Measurements from ENCODE around the gene MUS81. TPM values are rescaled to one million over a fixed set of nuclear protein-coding genes. Genes with fewer than 3 reads are reported as not detected.
A peak's percentile ranks its signal among the peaks of the same experiment; 100 is the strongest.

Gene MUS81
- total and polyA plus RNA-seq, 9 of the 15 experiments (the other 6 are each of a cell fraction or from before 2014, with no cell fraction given) = 13.4 to 118 (median 53.7) TPM

GRCh38 chr11:65900899-65901180 is 40.6 kb downstream of the MUS81 start:
- in situ Hi-C loops (cut with MboI) (no loop called here), intact Hi-C loops (cut with micrococcal nuclease) (loop anchor here (5.0 kb wide), 1 partner anchor 44 kb away; the partner anchor contains the start of gene CFL1)
- Histone ChIP-seq H3K9ac (ENCODE audit: insufficient read depth in 1 of 2, low read depth in 2 of 2, low read length in 2 of 2) (peak overlapping the region in 1 of 2 experiments; percentile 36; a peak in 1 of 4 replicates), H3K4me2 (ENCODE audit: insufficient read depth, low read length) (peak overlapping the region; percentile 99), H3K79me2 (ENCODE audit: control insufficient read depth, insufficient read depth, low read length) (peaks cover 44% of the 10 kb centered on the region), H4K20me1 (replicated peaks; ENCODE audit: control insufficient read depth, insufficient read depth, low read length) (peaks cover 9% of the 10 kb centered on the region), H3K36me3 (ENCODE audit: control insufficient read depth, insufficient read depth, low read length) (peaks cover 35% of the 10 kb centered on the region), H2AFZ (ENCODE audit: low read depth, low read length) (no peak overlapping the region; the same call in 1 of the 2 replicates), H3K27me3 (ENCODE audit: control insufficient read depth in 2 of 2, insufficient read depth in 2 of 2, low read length in 2 of 2) (no peaks in the 10 kb centered on the region), H3K9me1 (ENCODE audit: control insufficient read depth, insufficient read depth, low read length) (no peaks in the 10 kb centered on the region), H3K9me3 (replicated peaks; ENCODE audit: control insufficient read depth, insufficient read depth, low read depth, low read length) (no peaks in the 10 kb centered on the region), H3K4me3 (peak overlapping the region; percentile 89; the same call in 1 of the 2 replicates), H3K27ac (ENCODE audit: extremely low read depth, low read depth, low read length) (peak overlapping the region; percentile 66; the same call in 1 of the 3 replicates), H3K4me1 (replicated peaks in 1 of 2; ENCODE audit: control insufficient read depth in 2 of 2, insufficient read depth in 2 of 2, low read length in 2 of 2) (peaks cover 42 to 67% of the 10 kb centered on the region in 2 experiments)
- ChIA-PET CTCF (ENCODE audit: low intra/inter-chr PET ratio) (no interaction called here), POLR2A (interaction anchor here (0.7 to 8.0 kb wide), 20 partner anchors 10 to 407 kb away, joined by 3 to 136 read pairs (median 6); partner anchors contain the start of genes C11orf68, CCDC85B, CFL1 and FIBP)
- BruUV-seq (replicated peaks) = no TSS peak
- TF ChIP-seq ZNF766 (CRISPR knock-in tag; conservative IDR thresholded peaks at IDR 0.05) = 0 out of 2 replicates have a peak, but pooled peaks have one; percentile 3
- no peak for TF ChIP-seq ZNF586 (CRISPR knock-in tag; conservative IDR thresholded peaks at IDR 0.05)
- 70% methylated on average over 11 of the region's 11 CpGs for WGBS (ENCODE audit: insufficient coverage, low coverage, missing lambda C conversion rate)
- DNase-seq (ENCODE audit: extremely low read depth in 1 of 4, low spot score in 3 of 4) (no peak), ATAC-seq (no peak), FAIRE-seq (no peak)

GRCh38 chr11:65903068-65903481 is 42.8 kb downstream of the MUS81 start:
- H3K4me2 ChIP-seq (ENCODE audit: insufficient read depth, low read length) = peak overlapping the region; percentile 64
- TF ChIP-seq CBX1 (IDR thresholded peaks at IDR 0.05; ENCODE audit: low read depth) (no peak), RBBP5 (IDR thresholded peaks at IDR 0.05; ENCODE audit: borderline replicate concordance, insufficient read depth, low read length, poor library complexity, severe bottlenecking) (no peak), TAF9B (IDR thresholded peaks at IDR 0.05; ENCODE audit: partially characterized antibody) (no peak), ZNF239 (CRISPR knock-in tag; IDR thresholded peaks at IDR 0.05) (no peak), BCL6 (CRISPR knock-in tag; IDR thresholded peaks at IDR 0.05) (no peak), KLF16 (IDR thresholded peaks at IDR 0.05) (no peak), BCOR (IDR thresholded peaks at IDR 0.05) (no peak), ZFP36 (IDR thresholded peaks at IDR 0.05; ENCODE audit: low read depth, low read length, partially characterized antibody) (no peak), CXXC5 (CRISPR knock-in tag; IDR thresholded peaks at IDR 0.05) (0 out of 2 replicates have a peak, but pooled peaks have one; percentile 6), THRB (CRISPR knock-in tag; conservative IDR thresholded peaks at IDR 0.05) (no peak), MNT (conservative IDR thresholded peaks at IDR 0.05) (0 out of 4 replicates have a peak, but pooled peaks of 1 of the 2 experiments have one; percentile 8), C11orf30 (IDR thresholded peaks at IDR 0.05; ENCODE audit: low read depth) (no peak)

More at GRCh38 chr11:65903068-65903481, 42.8 kb downstream of the MUS81 start:
- Histone ChIP-seq H4K20me1 (replicated peaks; ENCODE audit: control insufficient read depth, insufficient read depth, low read length) (peaks cover 4% of the 10 kb centered on the region; the same call in 1 of the 2 replicates), H3K4me1 (replicated peaks in 1 of 2; ENCODE audit: control insufficient read depth in 2 of 2, insufficient read depth in 2 of 2, low read length in 2 of 2) (peaks cover 44 to 64% of the 10 kb centered on the region in 2 experiments), H3K4me3 (no peak overlapping the region), H3K9ac (ENCODE audit: insufficient read depth in 1 of 2, low read depth in 2 of 2, low read length in 2 of 2) (peak overlapping the region; percentile 42 to 88; a peak in 3 of 4 replicates), H3K79me2 (ENCODE audit: control insufficient read depth, insufficient read depth, low read length) (peaks cover 21% of the 10 kb centered on the region), H2AFZ (ENCODE audit: low read depth, low read length) (peak overlapping the region; percentile 73), H3K27ac (ENCODE audit: extremely low read depth, low read depth, low read length) (peak overlapping the region; percentile 76), H3K36me3 (ENCODE audit: control insufficient read depth, insufficient read depth, low read length) (peaks cover 13% of the 10 kb centered on the region; the same call in 2 of the 3 replicates), H3K27me3 (ENCODE audit: control insufficient read depth in 2 of 2, insufficient read depth in 2 of 2, low read length in 2 of 2) (no peaks in the 10 kb centered on the region), H3K9me1 (ENCODE audit: control insufficient read depth, insufficient read depth, low read length) (no peaks in the 10 kb centered on the region), H3K9me3 (replicated peaks; ENCODE audit: control insufficient read depth, insufficient read depth, low read depth, low read length) (no peaks in the 10 kb centered on the region)
- FAIRE-seq (peak; percentile 64), DNase-seq (ENCODE audit: extremely low read depth in 1 of 4, low spot score in 3 of 4) (peak; percentile 53 to 78 (median 60)), ATAC-seq (peak; percentile 8)
- ChIA-PET CTCF (ENCODE audit: low intra/inter-chr PET ratio) (no interaction called here), POLR2A (interaction anchor here (0.7 to 8.0 kb wide), 5 partner anchors 10 to 34 kb away, joined by 3 to 136 read pairs (median 3); partner anchors contain the start of genes CCDC85B and FIBP)
- in situ Hi-C loops (cut with MboI) = no loop called here
- intact Hi-C loops (cut with micrococcal nuclease) = loop anchor here (5.0 kb wide), 1 partner anchor 46 kb away; the partner anchor contains the start of gene CFL1
- 0% methylated on average over 5 of the region's 5 CpGs for WGBS (ENCODE audit: insufficient coverage, low coverage, missing lambda C conversion rate)
- no TSS peak for BruUV-seq (replicated peaks)
